ENCODE results near the gene HOXD13.

HOXD13 gene

GRCh38 chr2:176133389-176133788, 40.9 kb downstream of the HOXD13 start:
- Histone ChIP-seq H3K36me3 (ENCODE audit: control insufficient read depth, low read length) (no peaks in the 10 kb centered on the region), H3K27me3 (ENCODE audit: control insufficient read depth, low read length) (peaks cover 8% of the 10 kb centered on the region; the same call in 1 of the 2 replicates), H3K9me2 (replicated peaks; ENCODE audit: control insufficient read depth, low read length) (no peaks in the 10 kb centered on the region), H3K4me3 (ENCODE audit: low read length) (no peak overlapping the region), H3K4me1 (ENCODE audit: control insufficient read depth, low read length) (no peaks in the 10 kb centered on the region), H3K4me2 (ENCODE audit: low read length) (no peak overlapping the region), H3K27ac (ENCODE audit: low read depth, low read length) (no peak overlapping the region), H4K20me1 (ENCODE audit: control insufficient read depth, insufficient read depth, low read depth, low read length) (no peaks in the 10 kb centered on the region), H3K9me3 (ENCODE audit: control insufficient read depth, insufficient read depth, low read length) (no peaks in the 10 kb centered on the region), H3K79me2 (ENCODE audit: control insufficient read depth, low read length) (no peaks in the 10 kb centered on the region), H3F3A (ENCODE audit: control insufficient read depth, insufficient read depth) (no peaks in the 10 kb centered on the region)
- no peak for TF ChIP-seq EZH2phosphoT487 (IDR thresholded peaks at IDR 0.05; ENCODE audit: borderline replicate concordance, low read length)
- no peak for TF ChIP-seq CTCF (IDR thresholded peaks at IDR 0.05; ENCODE audit: low read depth, low read length, poor library complexity, severe bottlenecking)

- no peaks in the 10 kb centered on the region for H3K9me3 ChIP-seq (ENCODE audit: control insufficient read depth, insufficient read depth, low read length)
- TF ChIP-seq EZH2phosphoT487 (IDR thresholded peaks at IDR 0.05; ENCODE audit: borderline replicate concordance, low read length) (no peak), CTCF (IDR thresholded peaks at IDR 0.05; ENCODE audit: low read depth, low read length, poor library complexity, severe bottlenecking) (no peak)
- no peaks in the 10 kb centered on the region for H3F3A ChIP-seq (ENCODE audit: control insufficient read depth, insufficient read depth)
Observed at GRCh38 chr2:176134035-176134434, 41.5 kb downstream of the HOXD13 start.

GRCh38 chr2:176135035-176135440, 42.5 kb downstream of the HOXD13 start:
- Histone ChIP-seq H3K27me3 (ENCODE audit: control insufficient read depth, low read length) (peaks cover 8% of the 10 kb centered on the region; the same call in 1 of the 2 replicates), H3K4me2 (ENCODE audit: low read length) (no peak overlapping the region), H3K36me3 (ENCODE audit: control insufficient read depth, low read length) (no peaks in the 10 kb centered on the region), H4K20me1 (ENCODE audit: control insufficient read depth, insufficient read depth, low read depth, low read length) (no peaks in the 10 kb centered on the region), H3K9me3 (ENCODE audit: control insufficient read depth, insufficient read depth, low read length) (no peaks in the 10 kb centered on the region), H3K27ac (ENCODE audit: low read depth, low read length) (no peak overlapping the region), H3K4me3 (ENCODE audit: low read length) (no peak overlapping the region), H3F3A (ENCODE audit: control insufficient read depth, insufficient read depth) (no peaks in the 10 kb centered on the region), H3K79me2 (ENCODE audit: control insufficient read depth, low read length) (no peaks in the 10 kb centered on the region), H3K9me2 (replicated peaks; ENCODE audit: control insufficient read depth, low read length) (no peaks in the 10 kb centered on the region), H3K4me1 (ENCODE audit: control insufficient read depth, low read length) (no peaks in the 10 kb centered on the region)
- TF ChIP-seq EZH2phosphoT487 (IDR thresholded peaks at IDR 0.05; ENCODE audit: borderline replicate concordance, low read length), result no peak
- no peak for TF ChIP-seq CTCF (IDR thresholded peaks at IDR 0.05; ENCODE audit: low read depth, low read length, poor library complexity, severe bottlenecking)

More at GRCh38 chr2:176134035-176134434, 41.5 kb downstream of the HOXD13 start:
- no peak overlapping the region for H3K4me2 ChIP-seq (ENCODE audit: low read length)
- H4K20me1 ChIP-seq (ENCODE audit: control insufficient read depth, insufficient read depth, low read depth, low read length), result no peaks in the 10 kb centered on the region
- peaks cover 8% of the 10 kb centered on the region; the same call in 1 of the 2 replicates for H3K27me3 ChIP-seq (ENCODE audit: control insufficient read depth, low read length)
- no peak overlapping the region for H3K4me3 ChIP-seq (ENCODE audit: low read length)
- no peaks in the 10 kb centered on the region for H3K79me2 ChIP-seq (ENCODE audit: control insufficient read depth, low read length)
- no peak overlapping the region for H3K27ac ChIP-seq (ENCODE audit: low read depth, low read length)
- H3K9me2 ChIP-seq (replicated peaks; ENCODE audit: control insufficient read depth, low read length), result no peaks in the 10 kb centered on the region
- H3K4me1 ChIP-seq (ENCODE audit: control insufficient read depth, low read length), result no peaks in the 10 kb centered on the region
- no peaks in the 10 kb centered on the region for H3K36me3 ChIP-seq (ENCODE audit: control insufficient read depth, low read length)
